GM12873 (cell line): Measurements from ENCODE around the gene DPYD.

ENCODE experiments used
- CTCF ChIP-seq: IDR thresholded peaks from 2 replicates; pipeline ENCODE4 v1.5.1; 2012; ENCODE audit warnings: low read depth, mild to moderate bottlenecking, moderate library complexity, low read length, control low read depth; ENCODE audit not compliant: insufficient read depth; ENCODE audit errors: missing control alignments

Gene DPYD

GRCh38 chr1:97417661-97418060 lies 503.2 kb downstream of the DPYD start:
- no peak for TF ChIP-seq CTCF

GRCh38 chr1:97414682-97415312 lies 506.0 kb downstream of the DPYD start:
- no peak for TF ChIP-seq CTCF

GRCh38 chr1:97412737-97413136 lies 508.1 kb downstream of the DPYD start:
- TF ChIP-seq CTCF, result no peak

GRCh38 chr1:97412166-97412565 lies 508.7 kb downstream of the DPYD start:
- TF ChIP-seq CTCF, result no peak

- no peak for TF ChIP-seq CTCF
Measured at GRCh38 chr1:97396463-97396862, 524.4 kb downstream of the DPYD start.

- TF ChIP-seq CTCF, result no peak
Measured at GRCh38 chr1:97392701-97393100, 528.1 kb downstream of the DPYD start.

GRCh38 chr1:97385536-97386277 lies 535.1 kb downstream of the DPYD start:
- no peak for TF ChIP-seq CTCF
